ENCODE measurements around the gene HOXD9.

HOXD9 gene

DNA sequence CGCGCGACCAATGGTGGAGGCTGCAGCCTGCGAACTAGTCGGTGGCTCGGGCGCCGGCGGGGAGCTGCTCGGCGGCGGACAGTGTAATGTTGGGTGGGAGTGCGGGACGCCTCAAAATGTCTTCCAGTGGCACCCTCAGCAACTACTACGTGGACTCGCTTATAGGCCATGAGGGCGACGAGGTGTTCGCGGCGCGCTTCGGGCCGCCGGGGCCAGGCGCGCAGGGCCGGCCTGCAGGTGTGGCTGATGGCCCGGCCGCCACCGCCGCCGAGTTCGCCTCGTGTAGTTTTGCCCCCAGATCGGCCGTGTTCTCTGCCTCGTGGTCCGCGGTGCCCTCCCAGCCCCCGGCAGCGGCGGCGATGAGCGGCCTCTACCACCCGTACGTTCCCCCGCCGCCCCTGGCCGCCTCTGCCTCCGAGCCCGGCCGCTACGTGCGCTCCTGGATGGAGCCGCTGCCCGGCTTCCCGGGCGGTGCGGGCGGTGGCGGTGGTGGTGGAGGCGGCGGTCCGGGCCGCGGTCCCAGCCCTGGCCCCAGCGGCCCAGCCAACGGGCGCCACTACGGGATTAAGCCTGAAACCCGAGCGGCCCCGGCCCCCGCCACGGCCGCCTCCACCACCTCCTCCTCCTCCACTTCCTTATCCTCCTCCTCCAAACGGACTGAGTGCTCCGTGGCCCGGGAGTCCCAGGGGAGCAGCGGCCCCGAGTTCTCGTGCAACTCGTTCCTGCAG, at the start of gene HOXD9:
HOXD9 (plus strand) TSS at position 37 of the 728 bp plus-strand sequence; CDS start at position 87, 50 bp downstream.
- no peak for DNase-seq

DNA sequence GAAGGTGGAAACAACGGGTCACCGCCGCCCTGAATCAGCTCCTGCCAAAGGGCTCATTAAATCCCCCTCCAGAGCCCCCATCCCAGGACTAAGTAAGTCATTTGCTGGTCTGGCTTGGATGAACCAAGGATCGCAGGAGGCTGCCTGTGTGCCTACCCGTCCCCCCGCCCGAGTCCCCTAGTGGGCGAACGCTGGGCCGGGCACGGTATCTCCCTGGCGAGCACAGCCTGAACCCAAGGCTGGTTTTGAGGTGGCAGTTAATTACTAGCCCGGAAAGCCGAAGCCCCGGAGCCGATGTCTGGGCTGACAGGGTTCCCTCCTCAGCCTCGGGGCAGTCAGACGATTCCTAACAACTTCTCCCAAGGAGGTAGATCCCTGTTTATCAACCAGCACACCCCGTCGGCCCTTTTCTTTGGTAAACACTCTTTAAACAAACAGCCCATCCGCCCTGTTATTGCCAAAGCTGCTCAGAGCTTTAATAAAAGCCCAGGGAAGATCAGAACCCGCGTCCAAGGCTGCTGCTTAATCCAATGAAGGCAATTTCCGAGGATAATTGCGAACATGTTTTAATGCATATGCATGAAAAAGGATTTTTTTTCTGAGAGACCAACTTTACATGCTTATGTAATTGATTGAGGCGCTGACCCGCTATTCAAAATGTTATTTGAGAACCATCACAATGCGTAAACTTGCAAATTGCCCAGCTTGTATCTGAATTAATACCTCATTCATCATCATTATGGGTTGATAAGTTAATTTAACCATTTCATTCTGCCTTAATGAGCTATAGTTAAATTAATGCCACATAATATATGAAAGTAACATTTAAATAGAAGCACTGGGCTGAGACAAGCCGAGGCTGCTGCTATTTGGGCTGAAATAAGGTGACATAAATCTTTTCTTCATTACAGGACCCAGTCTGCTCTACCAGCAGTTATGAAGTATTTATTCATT, 49.3 kb upstream of the HOXD9 start:
- DNase-seq: no peak

DNA sequence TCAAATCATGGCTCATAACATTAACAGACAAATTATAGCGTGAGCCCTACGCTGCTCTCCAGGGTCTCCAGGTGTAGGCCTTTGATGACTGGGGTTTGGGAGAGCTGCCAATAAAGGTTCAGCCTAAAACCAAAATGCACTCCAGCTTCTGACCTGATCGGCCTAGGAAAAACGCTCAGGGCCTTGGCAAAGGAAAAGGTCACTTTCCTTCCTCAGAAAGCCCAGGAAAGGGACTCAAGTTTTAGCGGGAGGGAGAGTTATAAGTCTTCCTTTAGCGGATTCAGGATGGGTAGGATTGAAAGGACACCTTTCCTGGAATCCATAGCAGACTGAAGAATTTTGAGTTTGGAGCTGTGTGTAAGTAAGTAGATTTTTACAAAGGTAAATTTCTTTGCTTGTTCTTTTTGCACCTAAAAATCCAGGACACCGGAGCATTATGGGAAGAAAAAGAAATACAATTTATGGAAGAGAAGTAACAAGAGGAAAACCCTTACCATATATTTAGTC, 47.5 kb upstream of the HOXD9 start:
- DNase-seq: no peak

DNA sequence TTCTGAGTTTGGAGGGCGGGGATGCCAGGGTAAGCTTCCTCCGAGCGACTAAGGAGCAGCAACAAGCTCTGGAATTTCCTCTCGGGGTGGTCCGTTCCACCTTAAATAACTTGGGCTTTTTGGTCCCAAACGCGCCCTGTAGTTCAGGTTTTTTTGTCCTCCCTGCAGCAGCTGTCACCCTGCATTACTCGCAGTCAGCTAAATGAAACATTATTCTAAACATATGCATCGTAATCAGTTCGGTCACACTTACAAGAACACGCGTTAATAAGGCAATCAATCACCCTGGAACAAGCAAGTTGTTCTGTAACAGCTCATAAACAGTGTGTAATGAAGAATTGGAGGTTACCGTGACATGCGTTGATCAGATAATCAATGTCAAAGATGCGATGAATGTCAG, 47.0 kb upstream of the HOXD9 start:
- DNase-seq: no peak

DNA sequence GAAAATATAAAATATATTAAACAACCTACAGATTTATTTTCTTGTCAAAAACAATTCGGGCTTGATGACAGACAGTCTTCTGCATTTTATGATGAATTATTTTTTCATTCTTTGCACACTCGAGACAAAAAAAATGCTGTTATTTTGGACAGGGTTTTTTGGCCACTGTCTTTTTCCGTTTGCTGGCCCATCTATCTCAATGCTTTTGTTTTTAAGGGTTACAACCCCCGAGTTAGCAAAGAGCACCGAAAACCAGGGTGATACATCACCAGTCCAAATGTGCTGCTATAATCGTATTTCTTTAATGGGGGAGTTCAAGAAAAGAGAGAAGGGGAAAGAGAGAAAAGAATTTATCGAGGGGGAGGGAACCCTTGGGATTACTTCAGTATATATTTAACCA, 46.5 kb upstream of the HOXD9 start:
- DNase-seq: no peak

DNA sequence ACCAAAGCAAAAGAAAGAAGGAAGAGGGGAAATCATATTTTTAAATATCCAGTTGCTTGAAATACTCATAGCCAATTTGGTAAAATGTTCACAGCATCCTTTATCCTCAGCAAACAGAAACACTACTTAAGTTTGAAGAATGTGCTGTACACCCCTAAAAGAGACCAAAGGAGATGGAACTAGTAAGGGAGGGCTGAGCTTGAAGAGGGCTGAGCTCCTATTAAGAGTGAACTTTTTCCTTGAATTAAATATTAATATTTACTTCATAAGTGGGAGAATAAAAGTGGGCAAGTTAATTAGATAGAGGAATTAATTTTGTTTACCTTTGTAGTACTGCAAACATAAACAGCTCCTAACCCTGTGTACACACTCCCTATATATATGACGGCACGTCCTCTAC, 45.7 kb upstream of the HOXD9 start:
- DNase-seq: no peak

DNA sequence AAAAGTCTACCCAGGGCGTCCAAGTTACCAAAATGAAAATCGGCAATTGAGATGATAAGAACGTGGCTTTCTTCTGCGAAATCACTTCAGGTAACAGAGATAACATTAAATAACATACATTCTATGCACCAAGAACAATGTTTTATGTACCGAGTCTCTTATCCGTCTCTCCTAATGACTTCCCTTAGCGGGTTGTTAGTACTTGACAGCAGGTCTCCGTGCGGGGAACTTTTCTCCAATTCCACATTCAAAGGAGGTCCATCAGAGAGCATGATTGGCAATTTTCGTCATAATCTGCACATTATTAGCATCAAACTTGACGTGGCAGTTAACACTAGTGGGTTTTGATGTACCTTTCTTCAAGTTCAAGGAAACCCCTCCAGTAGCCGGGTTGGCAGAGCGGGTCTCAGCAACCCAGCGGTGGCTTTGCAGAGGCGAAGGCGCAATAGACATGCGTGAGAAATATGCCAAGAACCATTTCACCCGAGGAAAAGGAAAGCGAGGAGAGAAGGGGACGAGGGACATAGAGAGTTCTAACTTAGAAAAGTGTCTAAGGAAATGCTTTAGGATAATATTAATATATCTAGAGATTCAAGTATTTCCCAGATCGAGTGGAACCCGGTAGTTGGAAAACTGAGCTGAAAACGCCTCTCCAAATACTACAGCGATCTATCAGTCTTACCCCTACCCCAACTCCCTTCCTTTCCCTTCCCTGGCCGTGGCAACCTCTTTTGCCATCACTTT, 43.8 kb upstream of the HOXD9 start:
- no peak for DNase-seq

DNA sequence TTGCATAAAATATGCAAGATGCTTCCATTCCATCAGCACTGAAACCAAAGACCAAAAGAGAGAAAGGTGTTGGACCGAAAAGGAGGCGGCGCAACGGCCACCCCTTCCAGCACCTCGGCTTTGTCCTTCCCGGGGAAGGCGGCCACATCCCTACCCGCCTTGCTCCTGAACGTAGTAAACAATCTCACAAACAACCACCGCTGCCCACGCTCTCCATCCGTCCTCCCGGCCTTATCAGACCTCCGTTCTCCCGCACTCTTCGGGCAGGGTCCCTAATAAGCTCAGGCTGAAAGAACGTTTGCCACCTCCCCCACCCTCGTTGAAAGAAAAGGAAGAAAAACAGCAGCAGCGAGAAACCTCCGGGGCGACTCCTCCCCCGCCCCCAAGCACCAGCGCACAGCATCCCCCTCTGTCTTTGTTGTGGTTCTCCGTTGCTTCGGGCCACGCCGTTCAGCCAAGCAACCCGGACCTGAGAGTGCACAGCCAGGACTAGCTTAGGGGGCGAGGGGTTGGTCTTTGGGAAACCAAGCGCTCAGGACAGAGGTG, 43.2 kb upstream of the HOXD9 start:
- DNase-seq: no peak

DNA sequence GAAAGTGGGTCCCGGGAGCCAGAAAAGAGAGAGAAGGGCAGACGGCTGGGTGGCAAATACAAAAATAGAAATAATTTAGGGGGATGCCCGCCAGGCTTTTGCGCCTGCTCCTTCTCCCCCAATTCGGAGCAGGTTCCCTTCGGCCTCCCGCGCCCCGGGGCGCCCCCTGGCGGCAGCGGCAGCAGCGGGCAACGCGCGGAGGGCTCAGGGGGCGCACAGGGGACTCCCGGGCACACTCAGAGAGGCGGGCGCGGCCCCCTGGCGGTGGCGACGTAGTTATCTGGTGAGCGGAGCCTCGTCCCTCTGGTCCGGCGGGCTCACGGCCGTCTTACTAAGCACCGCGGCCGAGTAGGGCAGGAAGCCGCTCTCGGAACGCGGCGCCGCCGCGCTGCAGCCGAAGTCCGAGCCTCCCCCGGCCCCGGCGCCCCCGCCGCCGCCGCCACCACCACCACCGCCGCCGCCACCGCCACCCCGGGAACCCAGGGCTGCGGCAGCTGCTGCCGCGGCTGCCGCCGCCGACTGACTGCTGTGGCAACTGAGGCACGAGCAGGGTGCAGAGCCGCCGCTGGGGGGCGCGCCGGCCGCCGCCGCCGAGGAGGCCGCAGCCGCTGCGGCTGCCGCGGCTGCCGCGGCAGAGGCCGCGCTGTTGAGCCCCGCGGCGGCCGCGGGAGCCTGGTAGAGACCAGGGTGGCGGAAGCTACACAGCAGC, 42.5 kb upstream of the HOXD9 start:
- DNase-seq: no peak

DNA sequence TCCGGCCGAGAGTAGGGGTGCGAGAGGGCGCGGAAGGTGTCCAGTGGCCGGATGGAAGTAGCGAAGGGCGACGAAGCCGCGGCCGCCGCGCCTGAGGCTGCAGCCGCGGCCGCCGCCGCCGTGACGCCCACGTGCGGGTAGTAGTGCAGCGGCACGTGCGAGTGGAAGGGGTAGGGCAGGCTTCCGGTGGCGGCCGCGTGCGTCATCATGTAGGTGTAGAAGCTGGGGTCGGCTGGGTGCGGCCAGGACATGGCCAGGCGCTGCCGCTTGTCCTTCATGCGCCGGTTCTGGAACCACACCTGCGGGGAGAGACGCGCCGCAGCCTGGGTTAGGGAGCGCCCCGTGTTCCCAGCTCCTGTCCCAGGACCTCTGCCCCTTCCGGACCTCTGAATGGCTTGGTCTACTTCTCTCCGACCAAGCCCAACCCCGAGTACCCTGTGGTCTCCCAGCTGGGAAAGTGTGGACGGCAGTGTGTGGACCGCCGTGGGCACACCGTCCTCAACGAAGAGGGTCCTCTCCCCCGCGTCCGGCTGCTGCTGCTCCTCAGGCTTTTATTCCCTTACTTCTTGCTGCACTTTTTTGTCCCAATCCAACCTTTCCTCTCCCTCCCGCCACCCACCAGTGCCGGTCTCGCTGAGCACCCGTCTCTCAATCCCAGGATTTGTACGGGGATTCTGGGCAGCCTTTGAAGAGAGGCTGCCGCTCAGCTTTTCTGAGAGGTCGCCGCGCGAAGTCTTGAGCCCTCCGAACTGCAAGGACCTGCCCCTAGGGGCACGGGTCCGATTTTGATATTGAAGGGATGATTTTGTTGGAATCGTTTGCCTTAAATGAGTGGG, 41.8 kb upstream of the HOXD9 start:
- no peak for DNase-seq

DNA sequence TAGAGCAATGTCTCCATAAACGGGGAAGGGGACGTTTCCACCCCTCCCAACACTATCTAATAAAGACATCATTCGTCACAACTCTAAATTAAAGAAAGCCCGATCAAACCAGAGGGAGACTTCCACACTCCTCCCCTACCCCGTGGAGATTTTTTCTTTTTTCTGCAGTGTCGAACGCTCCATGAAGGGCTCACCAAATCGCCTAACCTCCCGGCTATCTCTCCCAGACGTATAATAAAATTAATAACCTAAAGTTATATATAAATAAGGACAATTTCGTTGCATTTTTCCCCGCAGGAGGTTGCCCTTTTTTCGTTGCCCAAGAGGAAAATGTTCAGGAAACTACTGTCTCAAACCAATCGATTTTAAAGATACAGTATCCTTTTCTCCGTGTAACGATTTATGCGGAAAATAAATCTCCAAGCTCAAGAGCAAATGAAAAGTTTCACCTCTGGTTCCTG, 41.1 kb upstream of the HOXD9 start:
- no peak for DNase-seq

DNA sequence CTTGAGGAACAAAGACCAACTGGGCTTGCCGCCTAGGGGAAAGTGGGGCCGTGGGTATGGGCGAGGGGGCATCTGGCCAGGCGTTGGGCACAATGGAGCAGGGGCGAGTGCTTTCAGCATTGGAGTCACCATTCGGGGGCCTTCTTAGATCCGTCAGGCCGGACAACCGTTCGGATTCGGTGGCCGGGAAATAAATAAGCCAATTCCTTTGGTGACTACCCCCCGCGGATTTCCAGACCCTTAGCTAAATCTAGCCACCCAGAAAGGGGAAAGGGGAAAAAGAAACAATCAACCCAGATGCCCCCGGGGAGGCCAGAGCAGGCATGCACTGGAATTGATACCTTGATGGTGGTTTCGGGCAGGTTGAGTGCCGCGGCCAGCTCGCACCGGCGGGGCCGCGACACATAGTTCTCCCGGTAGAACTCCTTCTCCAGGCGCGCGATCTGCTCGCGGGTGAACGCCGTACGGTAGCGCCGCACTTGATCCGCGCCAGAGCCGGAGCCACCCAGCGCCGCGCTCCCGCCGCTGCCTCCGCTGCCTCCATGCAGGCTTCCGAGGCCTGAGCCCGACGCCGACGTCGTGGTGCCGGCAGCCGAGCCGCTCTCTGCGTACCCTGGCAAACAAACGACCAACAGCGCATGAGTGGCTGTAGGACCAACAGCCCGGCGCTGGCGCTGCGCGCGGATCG, 40.5 kb upstream of the HOXD9 start:
- DNase-seq: no peak

DNA sequence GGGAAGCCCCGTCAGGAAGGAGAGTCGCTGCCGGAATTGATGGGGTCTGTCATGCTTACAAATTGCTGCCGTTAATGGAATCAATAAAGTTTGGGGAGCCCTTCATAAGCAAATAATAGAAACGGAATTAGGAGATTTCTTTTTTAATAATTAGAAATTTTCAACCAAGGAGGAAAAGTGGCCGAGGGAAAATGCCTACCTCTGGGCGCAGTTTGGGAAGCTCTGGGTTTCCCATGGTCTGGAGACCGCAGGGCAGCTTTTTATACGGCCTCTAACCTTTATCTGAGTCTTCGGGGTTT, 40.0 kb upstream of the HOXD9 start:
- no peak for DNase-seq

DNA sequence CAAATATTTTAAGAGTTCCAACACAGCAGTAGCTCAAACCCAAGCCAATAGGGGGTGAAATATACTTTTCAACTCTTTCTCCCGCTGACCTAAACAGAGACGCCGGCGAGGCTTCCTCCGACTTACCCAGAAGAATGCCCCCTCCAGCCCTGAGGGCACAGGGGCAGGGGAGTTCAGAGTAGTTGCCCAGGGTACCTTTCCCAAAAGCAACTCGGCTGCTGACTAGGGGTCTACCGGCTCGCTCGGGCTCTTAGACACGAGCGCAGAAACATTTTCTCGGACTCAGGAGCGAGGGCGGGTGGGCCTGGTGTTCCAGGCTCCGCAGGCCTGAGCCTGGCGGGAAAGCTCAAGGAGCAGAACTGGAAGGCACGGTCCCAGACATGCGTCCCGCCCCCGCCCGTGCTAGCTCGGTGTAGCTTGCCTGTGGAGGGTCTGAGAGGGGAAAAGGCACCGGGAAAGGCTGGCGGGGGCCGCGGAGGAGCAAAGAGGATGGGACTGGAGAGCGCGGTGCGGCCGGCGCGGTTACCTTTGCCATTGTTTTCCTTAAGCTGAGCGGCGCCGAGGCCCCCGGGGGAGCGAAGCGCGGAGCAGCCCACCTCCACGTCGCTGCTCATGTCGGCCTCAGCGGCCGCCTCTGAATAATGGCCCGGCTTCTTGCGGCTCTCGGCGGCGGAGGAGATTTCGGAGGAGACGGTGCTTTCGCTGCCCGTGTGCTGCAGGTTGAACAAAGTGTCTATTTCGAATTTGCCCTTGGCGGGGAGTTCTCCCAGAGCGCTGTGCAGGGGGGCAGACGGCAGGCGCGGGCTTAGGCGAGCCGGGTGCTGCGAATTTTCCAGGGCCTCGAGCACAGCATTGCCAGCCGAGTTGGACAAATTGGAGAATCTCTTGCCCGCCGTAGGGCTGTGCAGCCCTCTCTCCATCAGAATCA, 39.4 kb upstream of the HOXD9 start:
- DNase-seq: no peak

DNA sequence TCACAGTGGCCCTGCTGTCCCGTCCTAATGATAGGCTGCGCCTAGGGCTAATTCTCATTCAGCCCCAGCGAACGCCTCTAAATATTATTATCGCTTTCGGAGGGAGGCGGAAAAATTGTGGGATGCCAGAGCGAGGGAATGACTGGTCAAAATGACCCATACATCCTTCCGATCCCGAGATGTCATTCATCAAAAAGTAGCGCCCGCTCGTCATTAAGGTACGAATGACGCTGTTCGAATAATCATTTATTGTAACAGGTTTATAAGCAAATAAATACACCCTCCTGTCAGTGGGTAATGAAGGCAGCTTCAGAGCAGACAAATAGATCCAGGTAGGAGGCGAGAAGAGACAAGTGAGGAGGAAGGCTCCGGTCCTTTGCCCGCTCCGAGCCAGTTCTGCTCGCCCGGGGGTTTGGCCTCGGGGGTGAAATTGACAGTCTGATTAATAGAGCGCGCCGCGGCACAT, 38.7 kb upstream of the HOXD9 start, which contains the start of gene EVX2:
EVX2 (minus strand) TSS at position 167 of the 466 bp plus-strand sequence. CDS start 186 bp downstream, outside the sequence.
- DNase-seq: no peak

DNA sequence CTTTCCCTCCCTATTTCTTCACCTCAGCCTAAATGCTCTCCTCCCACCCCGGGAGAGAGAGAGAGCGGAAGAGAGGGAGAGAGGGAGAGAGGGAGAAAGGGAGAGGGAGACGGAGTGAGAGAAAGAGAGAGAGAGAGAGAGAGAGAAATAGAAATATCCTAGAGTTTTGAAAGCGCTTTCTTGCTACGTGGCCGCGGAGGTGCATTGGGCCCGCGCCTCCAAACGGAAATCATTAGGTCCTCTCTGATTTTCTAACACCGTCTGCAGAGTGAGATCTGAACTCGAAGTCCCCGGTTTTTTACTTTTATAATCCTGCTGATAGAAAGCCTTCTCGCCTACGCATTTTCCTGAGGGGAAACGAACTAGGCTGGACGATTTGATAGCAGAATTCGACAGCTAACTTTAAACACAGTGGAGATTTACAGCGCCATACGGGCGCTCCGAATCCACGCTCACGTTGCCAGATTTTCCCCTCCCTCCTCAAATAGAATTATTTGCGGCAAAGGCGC, 37.9 kb upstream of the HOXD9 start:
- DNase-seq: no peak

DNA sequence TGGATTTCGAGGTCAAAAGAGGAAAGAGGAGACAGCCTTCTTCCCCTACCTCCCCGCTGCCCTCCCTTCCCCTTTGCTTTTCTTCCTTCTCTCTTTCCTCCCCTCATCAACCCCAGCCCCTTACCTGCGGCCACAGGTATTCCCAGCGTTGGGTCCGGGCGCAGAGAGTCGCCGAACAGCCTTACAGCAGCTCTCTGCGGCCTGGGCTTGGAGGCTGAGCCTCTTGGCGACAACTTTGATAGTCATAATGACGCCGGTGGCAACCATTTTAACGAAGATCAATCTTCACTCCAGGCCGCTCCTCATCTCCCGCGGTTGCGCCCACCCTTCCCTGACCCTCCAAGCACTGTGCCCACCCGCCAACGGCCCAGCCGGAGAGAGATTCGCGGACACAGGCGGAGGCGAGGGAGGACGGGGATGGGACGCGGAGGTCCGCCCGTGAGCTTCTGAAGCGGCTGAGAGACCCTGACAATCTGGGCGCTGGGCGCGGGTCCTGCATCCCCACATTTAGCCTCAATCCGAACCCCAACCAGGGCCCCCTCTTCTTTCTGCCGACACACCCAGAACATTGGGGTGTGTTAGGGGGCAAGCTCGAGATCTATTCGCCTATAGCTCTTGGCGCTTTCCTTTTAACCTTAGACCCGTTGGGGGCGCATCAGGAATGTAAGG, 37.3 kb upstream of the HOXD9 start:
- no peak for DNase-seq
